Psoas muscle (tissue), 8 donors: ENCODE results near the gene RSAD1. TPM values are rescaled to one million over a fixed set of nuclear protein-coding genes. Genes with fewer than 3 reads are reported as not detected.

ENCODE experiments used
- ATAC-seq, 4 donors: fragments of 200-7000 bp; cut with Tn5 transposase; one replicate each; pipeline ENCODE4 v1.9.1; 2020; ENCODE audit warnings: moderate library complexity in 3 of 4, mild to moderate bottlenecking in 2 of 4
- DNase-seq, 2 donors: peaks; one replicate each; pipeline ENCODE4 v3.0.0-alpha.2; 2020
- H3K27ac ChIP-seq: fragments of 200-600 bp; one replicate; pipeline ENCODE4 v1.8.0; 2022
- H3K27me3 ChIP-seq, 3 donors: fragments of 200-600 bp in 1 of 3; one replicate each; pipeline versions ENCODE4 v1.6.1 to v1.8.0; 2013 to 2022; ENCODE audit warnings: low read length in 2 of 3, mild to moderate bottlenecking in 2 of 3, moderate library complexity in 1 of 3; ENCODE audit not compliant: insufficient read depth in 3 of 3
- H3K36me3 ChIP-seq, 2 donors: fragments of 200-600 bp in 1 of 2; one replicate each; pipeline versions ENCODE4 v1.6.1 to v1.8.0; 2013 to 2022; ENCODE audit warnings: low read depth in 1 of 2, mild to moderate bottlenecking in 1 of 2, moderate library complexity in 1 of 2; ENCODE audit not compliant: insufficient read depth in 1 of 2
- H3K4me1 ChIP-seq: fragments of 200-600 bp; one replicate; pipeline ENCODE4 v1.8.0; 2022
- H3K4me3 ChIP-seq: fragments of 200-600 bp; one replicate; pipeline ENCODE4 v1.8.0; 2022; ENCODE audit warnings: mild to moderate bottlenecking
- H3K9me3 ChIP-seq: fragments of 200-600 bp; one replicate; pipeline ENCODE4 v1.8.0; 2022
- CTCF ChIP-seq: fragments of 200-600 bp; IDR thresholded peaks from one replicate; pipeline ENCODE4 v1.8.0; 2022; ENCODE audit warnings: antibody characterized with exemption
- WGBS, 3 donors: extraction: QIAGEN DNeasy Blood & Tissue Kit; methylation state at CpG; one replicate each; pipeline versions ENCODE4 v1.1.6 to v1.1.7; 2013; 5-methylcytosine and 5-hydroxymethylcytosine counted together
- intact Hi-C, 2 donors: fragments of 100-400 bp; cut with DNase I; formaldehyde crosslinking; loops; one replicate each; pipeline versions ENCODE4 v1.11.0 to v1.14.2; 2022
- polyA plus RNA-seq, 3 donors: library from polyadenylated mRNA; stranded (reverse); fragments of 200-250 nt; gene quantifications; one replicate each; pipeline ENCODE4 v1.2.3, GENCODE V29; 2013
- total RNA-seq, 4 donors: library from RNA; stranded (reverse); fragmentation: NEBNext Ultra II Directional in 2 of 4; extraction: Animal tissue kit (Norgen Biotek cat#: 25700) in 2 of 4; gene quantifications; one replicate each; pipeline versions ENCODE4 v1.2.1 to v1.2.4, GENCODE V29; 2021 to 2023
- donor health status: healthy with polysubstance abuse.
- donor health status: DM: no; HTN: no; CAD: no; lungs with moderate emphysema.
- donor health status: Bipolar disorder and iron deficiency.
- donor health status: healthy.
- donor health status: DM: yes; HTN: yes; CAD: no.
- donor health status: DM: no; HTN: no; CAD: no.
- donor health status: DM: no; HTN: no; CAD: no.
- donor health status: DM: yes; HTN: yes; CAD: no.

The RSAD1 gene
- total and polyA plus RNA-seq, 7 donors, result 34.3 to 63.2 (median 52.4) TPM

- intact Hi-C loops, result no loop called here
- H3K4me3 ChIP-seq, result no peak overlapping the region
- H3K27ac ChIP-seq, result no peak overlapping the region
- peaks cover 14% of the 10 kb centered on the region for H3K4me1 ChIP-seq
- WGBS, 3 donors, result 61 to 73% (median 71%) methylated on average over 24 of the region's 24 CpGs
- no peaks in the 10 kb centered on the region for H3K9me3 ChIP-seq
- TF ChIP-seq CTCF, result no peak
- H3K36me3 ChIP-seq, result no peaks in the 10 kb centered on the region
- peaks cover 0 to 30% (median 2%) of the 10 kb centered on the region in 3 donors for H3K27me3 ChIP-seq
- ATAC-seq (peak in 2 of 4 donors; percentile 40 to 47), DNase-seq (no peak)
Observed at GRCh38 chr17:50534222-50534978, 55.7 kb downstream of the RSAD1 start.

- Histone ChIP-seq H3K9me3 (no peaks in the 10 kb centered on the region), H3K27me3 (peaks cover 0 to 30% (median 2%) of the 10 kb centered on the region in 3 donors), H3K27ac (no peak overlapping the region), H3K4me3 (no peak overlapping the region), H3K4me1 (peaks cover 14% of the 10 kb centered on the region), H3K36me3 (no peaks in the 10 kb centered on the region)
- WGBS, 3 donors, result 90 to 97% (median 96%) methylated on average over 2 of the region's 2 CpGs
- intact Hi-C loops, result no loop called here
- no peak for DNase-seq
- ATAC-seq, result no peak
- no peak for TF ChIP-seq CTCF
Observed at GRCh38 chr17:50534979-50535326, 56.3 kb downstream of the RSAD1 start.

GRCh38 chr17:50535407-50535806 is 56.7 kb downstream of the RSAD1 start:
- intact Hi-C loops, result no loop called here
- Histone ChIP-seq H3K4me3 (no peak overlapping the region), H3K36me3 (no peaks in the 10 kb centered on the region), H3K9me3 (no peaks in the 10 kb centered on the region), H3K27ac (no peak overlapping the region), H3K27me3 (peaks cover 0 to 30% (median 2%) of the 10 kb centered on the region in 3 donors), H3K4me1 (peaks cover 14% of the 10 kb centered on the region)
- TF ChIP-seq CTCF, result no peak
- no peak for ATAC-seq
- WGBS, 3 donors, result 87 to 89% (median 88%) methylated on average over 7 of the region's 7 CpGs
- no peak for DNase-seq

Other genes starting within 250 kb of the RSAD1 start
- not detected for gene TMEM92, start 204.4 kb upstream of the RSAD1 start, total RNA-seq
- gene TMEM92, start 204.4 kb upstream of the RSAD1 start, polyA plus RNA-seq, result under 1 TPM in 2 of 3 donors, not detected in 1; 0.01 to 0.07 TPM
- 1 to 10 TPM; 3.4 to 6.1 (median 4.3) TPM for gene XYLT2, start 132.7 kb upstream of the RSAD1 start, total RNA-seq
- gene XYLT2, start 132.7 kb upstream of the RSAD1 start, polyA plus RNA-seq, result 1 to 10 TPM; 2.8 to 6.3 (median 3.2) TPM
- 100 to 1,000 TPM in 2 of 4 donors, 10 to 100 TPM in 2; 70.7 to 133 (median 95.3) TPM for gene MRPL27, start 105.7 kb upstream of the RSAD1 start, total RNA-seq
- gene MRPL27, start 105.7 kb upstream of the RSAD1 start, polyA plus RNA-seq, result 100 to 1,000 TPM; 128 to 468 (median 281) TPM
- gene EME1, start 105.6 kb upstream of the RSAD1 start, total RNA-seq, result under 1 TPM in 2 of 4 donors, not detected in 2; 0.15 to 0.32 TPM
- under 1 TPM; 0.06 to 0.39 (median 0.29) TPM for gene EME1, start 105.6 kb upstream of the RSAD1 start, polyA plus RNA-seq
- 10 to 100 TPM; 15.9 to 53.9 (median 44.7) TPM for gene LRRC59, start 81.3 kb upstream of the RSAD1 start, total RNA-seq
- 100 to 1,000 TPM in 1 of 3 donors, 10 to 100 TPM in 2; 40.8 to 122 (median 90.2) TPM for gene LRRC59, start 81.3 kb upstream of the RSAD1 start, polyA plus RNA-seq
- gene ACSF2, start 52.6 kb upstream of the RSAD1 start, total RNA-seq, result 10 to 100 TPM; 14.4 to 72.3 (median 44.7) TPM
- 10 to 100 TPM; 17.0 to 69.7 (median 19.6) TPM for gene ACSF2, start 52.6 kb upstream of the RSAD1 start, polyA plus RNA-seq
- gene CHAD, start 10.0 kb upstream of the RSAD1 start, total RNA-seq, result under 1 TPM in 3 of 4 donors, not detected in 1; 0.32 to 0.76 (median 0.44) TPM
- under 1 TPM in 2 of 3 donors, not detected in 1; 0.09 to 0.42 TPM for gene CHAD, start 10.0 kb upstream of the RSAD1 start, polyA plus RNA-seq
- under 1 TPM in 3 of 4 donors, not detected in 1; 0.27 to 0.99 (median 0.52) TPM for gene MYCBPAP, start 29.6 kb downstream of the RSAD1 start, total RNA-seq
- gene MYCBPAP, start 29.6 kb downstream of the RSAD1 start, polyA plus RNA-seq, result under 1 TPM in 2 of 3 donors, not detected in 1; 0.05 TPM
- under 1 TPM in 2 of 4 donors, not detected in 2; 0.12 to 0.15 TPM for gene EPN3, start 53.9 kb downstream of the RSAD1 start, total RNA-seq
- gene EPN3, start 53.9 kb downstream of the RSAD1 start, polyA plus RNA-seq, result under 1 TPM in 1 of 3 donors, not detected in 2; 0.03 TPM
- gene SPATA20, start 68.3 kb downstream of the RSAD1 start, total RNA-seq, result 10 to 100 TPM; 16.7 to 25.8 (median 21.9) TPM
- gene SPATA20, start 68.3 kb downstream of the RSAD1 start, polyA plus RNA-seq, result 1 to 10 TPM; 4.8 to 9.7 (median 5.4) TPM
- under 1 TPM in 3 of 4 donors, not detected in 1; 0.02 to 0.24 (median 0.17) TPM for gene CACNA1G, start 81.9 kb downstream of the RSAD1 start, total RNA-seq
- gene CACNA1G, start 81.9 kb downstream of the RSAD1 start, polyA plus RNA-seq, result under 1 TPM in 2 of 3 donors, not detected in 1; 0.04 TPM
- 1 to 10 TPM in 2 of 4 donors, under 1 TPM in 2; 0.36 to 1.6 (median 0.94) TPM for gene ABCC3, start 156.0 kb downstream of the RSAD1 start, total RNA-seq
- gene ABCC3, start 156.0 kb downstream of the RSAD1 start, polyA plus RNA-seq, result 1 to 10 TPM in 1 of 3 donors, under 1 TPM in 2; 0.39 to 1.2 (median 0.45) TPM
- gene ANKRD40, start 229.1 kb downstream of the RSAD1 start, total RNA-seq, result 100 to 1,000 TPM in 3 of 4 donors, 10 to 100 TPM in 1; 91.8 to 132 (median 112) TPM
- gene ANKRD40, start 229.1 kb downstream of the RSAD1 start, polyA plus RNA-seq, result 100 to 1,000 TPM in 1 of 3 donors, 10 to 100 TPM in 2; 42.6 to 155 (median 46.6) TPM
- 10 to 100 TPM; 25.4 to 55.9 (median 49.9) TPM for gene LUC7L3, start 240.7 kb downstream of the RSAD1 start, total RNA-seq
- 100 to 1,000 TPM in 1 of 3 donors, 10 to 100 TPM in 2; 33.4 to 108 (median 49.2) TPM for gene LUC7L3, start 240.7 kb downstream of the RSAD1 start, polyA plus RNA-seq